Lower leg skin (tissue), 3 donors: ENCODE measurements around the gene MPRIP.

ENCODE experiments used
- CTCF ChIP-seq, 3 donors: fragments of 450-650 bp; IDR thresholded peaks; one replicate each; pipeline ENCODE4 v1.5.1; 2016; ENCODE audit warnings: antibody characterized with exemption in 3 of 3, mild to moderate bottlenecking in 3 of 3, moderate library complexity in 2 of 3
- POLR2A ChIP-seq, 2 donors: fragments of 450-650 bp; IDR thresholded peaks; one replicate each; pipeline ENCODE4 v1.6.1; 2016 to 2017; ENCODE audit warnings: antibody characterized with exemption in 2 of 2, mild to moderate bottlenecking in 1 of 2, moderate library complexity in 1 of 2

GRCh38 chr17:17224137-17224536 is 181.9 kb downstream of the MPRIP start:
- TF ChIP-seq CTCF (IDR thresholded peaks at IDR 0.05), result no peak
- no peak for TF ChIP-seq POLR2A (IDR thresholded peaks at IDR 0.05)
